ENCODE measurements around the gene KANSL1.

The KANSL1 gene

GRCh38 chr17:46171939-46172338 lies 21.3 kb downstream of the KANSL1 start:
- TF ChIP-seq, protein P1, sequence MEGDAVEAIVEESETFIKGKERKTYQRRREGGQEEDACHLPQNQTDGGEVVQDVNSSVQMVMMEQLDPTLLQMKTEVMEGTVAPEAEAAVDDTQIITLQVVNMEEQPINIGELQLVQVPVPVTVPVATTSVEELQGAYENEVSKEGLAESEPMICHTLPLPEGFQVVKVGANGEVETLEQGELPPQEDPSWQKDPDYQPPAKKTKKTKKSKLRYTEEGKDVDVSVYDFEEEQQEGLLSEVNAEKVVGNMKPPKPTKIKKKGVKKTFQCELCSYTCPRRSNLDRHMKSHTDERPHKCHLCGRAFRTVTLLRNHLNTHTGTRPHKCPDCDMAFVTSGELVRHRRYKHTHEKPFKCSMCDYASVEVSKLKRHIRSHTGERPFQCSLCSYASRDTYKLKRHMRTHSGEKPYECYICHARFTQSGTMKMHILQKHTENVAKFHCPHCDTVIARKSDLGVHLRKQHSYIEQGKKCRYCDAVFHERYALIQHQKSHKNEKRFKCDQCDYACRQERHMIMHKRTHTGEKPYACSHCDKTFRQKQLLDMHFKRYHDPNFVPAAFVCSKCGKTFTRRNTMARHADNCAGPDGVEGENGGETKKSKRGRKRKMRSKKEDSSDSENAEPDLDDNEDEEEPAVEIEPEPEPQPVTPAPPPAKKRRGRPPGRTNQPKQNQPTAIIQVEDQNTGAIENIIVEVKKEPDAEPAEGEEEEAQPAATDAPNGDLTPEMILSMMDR (conservative IDR thresholded peaks at IDR 0.05; ENCODE audit: low read depth, low read length): no peak
- DNase-seq (ENCODE audit: low read depth): no peak
- H3K4me3 ChIP-seq (ENCODE audit: low read depth, low read length): no peak overlapping the region

GRCh38 chr17:46170639-46171429 lies 22.4 kb downstream of the KANSL1 start:
- TF ChIP-seq, protein P1 (conservative IDR thresholded peaks at IDR 0.05; ENCODE audit: low read depth, low read length): no peak
- DNase-seq (ENCODE audit: low read depth): no peak
- H3K4me3 ChIP-seq (ENCODE audit: low read depth, low read length): no peak overlapping the region

GRCh38 chr17:46169913-46170638 lies 23.2 kb downstream of the KANSL1 start:
- DNase-seq (ENCODE audit: low read depth): no peak
- no peak overlapping the region for H3K4me3 ChIP-seq (ENCODE audit: low read depth, low read length)
- TF ChIP-seq, protein P1 (conservative IDR thresholded peaks at IDR 0.05; ENCODE audit: low read depth, low read length): no peak

GRCh38 chr17:46167826-46168569 lies 25.2 kb downstream of the KANSL1 start:
- peak; percentile 77 for DNase-seq (ENCODE audit: low read depth)
- no peak overlapping the region for H3K4me3 ChIP-seq (ENCODE audit: low read depth, low read length)
- TF ChIP-seq, protein P1 (conservative IDR thresholded peaks at IDR 0.05; ENCODE audit: low read depth, low read length): no peak

GRCh38 chr17:46167267-46167666 lies 26.0 kb downstream of the KANSL1 start:
- TF ChIP-seq, protein P1 (conservative IDR thresholded peaks at IDR 0.05; ENCODE audit: low read depth, low read length): no peak
- no peak overlapping the region for H3K4me3 ChIP-seq (ENCODE audit: low read depth, low read length)

DNA sequence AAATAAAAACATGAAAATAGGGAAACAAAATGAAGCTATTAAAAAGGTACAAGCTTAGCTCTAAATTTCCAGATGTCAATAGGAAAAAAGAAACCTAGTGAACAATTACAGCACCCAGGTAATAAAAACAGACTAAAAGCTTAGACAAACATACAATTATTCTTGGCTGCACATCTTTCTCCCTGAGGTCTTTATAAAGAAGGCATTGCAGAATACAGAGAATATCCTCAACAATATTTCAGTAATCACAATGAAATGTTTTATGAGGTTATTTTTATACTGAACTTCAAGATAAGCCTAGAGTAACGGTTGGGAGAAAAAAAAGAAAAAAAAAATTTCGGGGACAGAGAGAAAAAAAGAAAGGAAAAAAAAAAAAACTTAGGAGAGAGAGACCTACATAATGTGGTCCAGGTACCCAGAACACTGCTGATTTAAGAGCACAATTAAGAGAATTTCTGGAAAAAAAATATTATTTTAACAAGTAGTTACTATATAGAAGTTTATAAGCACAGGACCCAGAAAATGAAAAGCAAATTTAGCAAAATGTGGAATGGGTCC lies 26.5 kb downstream of the KANSL1 start:
- DNase-seq (ENCODE audit: low read depth): no peak
- TF ChIP-seq, protein P1 (conservative IDR thresholded peaks at IDR 0.05; ENCODE audit: low read depth, low read length): no peak
- no peak overlapping the region for H3K4me3 ChIP-seq (ENCODE audit: low read depth, low read length)

More at GRCh38 chr17:46167267-46167666, 26.0 kb downstream of the KANSL1 start:
- no peak for DNase-seq (ENCODE audit: low read depth)
